CD4-positive, alpha-beta T cell treated with Interleukin-2 at 100 ng/mL for 4 hours (primary cell): Measurements from ENCODE around the gene A2ML1.
"Not testable (repeated sequence)": the region's sequence is repeated elsewhere in the genome, so short reads cannot be mapped to it uniquely, and the experiment has no call there.

Experiments used
- DNase-seq: peaks from one replicate; pipeline ENCODE4 v3.0.0-alpha.2; 2020; ENCODE audit warnings: low spot score

The A2ML1 gene

DNA sequence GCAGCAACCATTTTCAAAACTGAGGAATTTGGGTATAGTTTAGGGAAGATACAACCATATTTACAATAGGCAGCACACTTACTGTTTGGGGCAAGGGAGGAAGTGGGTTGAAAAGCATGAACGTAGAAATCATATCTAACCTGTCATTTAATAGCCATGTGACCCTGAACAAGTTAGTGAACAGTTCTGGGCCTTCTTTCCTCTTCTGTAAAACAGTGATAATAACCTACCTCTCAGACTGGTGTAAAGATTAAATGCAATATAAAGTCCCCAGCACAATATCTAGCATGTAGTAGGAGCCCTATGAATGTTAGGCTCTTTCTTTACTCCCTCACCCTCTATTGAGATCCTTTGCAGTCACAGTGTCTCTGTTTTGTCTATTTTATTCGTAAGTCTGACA is 33.5 kb downstream of the A2ML1 start:
- DNase-seq: no peak

DNA sequence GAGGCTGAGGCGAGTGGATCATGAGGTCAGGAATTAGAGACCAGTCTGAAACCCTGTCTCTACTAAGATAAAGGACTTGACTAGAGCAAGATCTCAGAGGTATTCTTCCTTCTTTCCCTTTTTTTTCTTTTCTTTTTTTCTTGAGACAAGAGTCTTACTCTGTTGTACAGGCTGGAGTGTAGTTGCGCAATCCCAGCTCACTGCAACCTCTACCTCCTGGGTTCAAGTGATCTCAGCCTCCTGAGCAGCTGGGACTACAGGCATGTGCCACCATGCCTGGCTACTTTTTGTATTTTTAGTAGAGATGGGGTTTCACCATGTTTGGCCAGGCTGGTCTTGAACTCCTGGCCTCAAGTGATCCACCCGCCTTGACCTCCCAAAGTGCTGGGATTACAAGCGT is 37.0 kb downstream of the A2ML1 start:
- DNase-seq: not testable (repeated sequence)

DNA sequence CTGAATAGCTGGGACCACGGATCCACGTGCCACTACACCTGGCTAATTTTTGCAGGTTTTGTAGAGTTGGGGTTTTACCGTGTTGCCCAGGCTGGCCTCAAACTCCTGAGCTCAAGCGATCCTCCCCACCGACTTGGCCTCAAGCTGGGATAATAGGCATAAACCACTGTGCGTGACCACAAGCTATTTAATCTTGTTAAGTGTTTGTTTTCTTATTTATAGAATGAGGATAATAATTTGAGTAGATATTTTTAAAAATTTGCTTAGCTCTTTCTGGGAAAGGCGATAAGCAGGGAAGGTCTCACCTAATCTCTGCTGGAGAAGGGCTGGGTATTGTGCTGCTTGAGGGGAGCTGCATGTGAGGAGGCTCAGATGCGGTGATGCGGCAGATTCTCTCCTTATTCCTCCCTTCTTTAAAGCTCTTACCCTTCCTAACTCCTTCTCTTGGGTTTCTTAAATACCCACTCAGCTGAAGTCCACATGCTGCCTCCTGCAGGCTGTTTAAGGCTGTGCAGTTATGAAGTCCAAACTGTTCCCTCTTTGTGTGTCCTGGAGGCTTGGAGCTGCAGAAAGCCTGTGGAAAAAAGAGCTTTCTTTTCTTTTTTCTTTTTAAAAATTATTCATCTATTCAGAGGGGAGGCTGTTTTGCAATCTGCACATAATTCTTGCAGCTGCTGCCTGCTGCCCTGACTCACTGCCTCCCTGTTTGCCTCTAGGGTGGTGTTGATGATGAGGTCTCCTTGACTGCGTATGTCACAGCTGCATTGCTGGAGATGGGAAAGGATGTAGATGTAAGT is 37.9 kb downstream of the A2ML1 start:
- peak; percentile 21 for DNase-seq

DNA sequence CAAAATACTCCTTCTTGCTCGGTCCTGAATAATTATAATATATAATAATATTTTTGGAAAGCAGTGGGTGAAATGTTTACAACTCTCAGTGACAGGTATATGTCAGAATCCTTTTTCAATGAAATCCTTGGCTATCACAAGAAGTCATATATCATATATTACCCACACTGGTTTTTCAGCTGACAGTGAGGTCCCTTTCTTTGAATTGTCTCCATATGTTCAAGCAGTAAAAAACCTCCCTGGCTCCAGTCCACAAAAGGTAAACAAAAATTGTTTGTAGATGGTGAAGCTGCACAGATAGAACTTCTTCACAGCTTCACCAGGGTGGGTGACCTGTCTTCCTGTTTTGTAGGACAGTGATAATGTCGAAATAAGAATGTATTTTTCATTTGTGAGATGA is 44.0 kb downstream of the A2ML1 start:
- DNase-seq: no peak

DNA sequence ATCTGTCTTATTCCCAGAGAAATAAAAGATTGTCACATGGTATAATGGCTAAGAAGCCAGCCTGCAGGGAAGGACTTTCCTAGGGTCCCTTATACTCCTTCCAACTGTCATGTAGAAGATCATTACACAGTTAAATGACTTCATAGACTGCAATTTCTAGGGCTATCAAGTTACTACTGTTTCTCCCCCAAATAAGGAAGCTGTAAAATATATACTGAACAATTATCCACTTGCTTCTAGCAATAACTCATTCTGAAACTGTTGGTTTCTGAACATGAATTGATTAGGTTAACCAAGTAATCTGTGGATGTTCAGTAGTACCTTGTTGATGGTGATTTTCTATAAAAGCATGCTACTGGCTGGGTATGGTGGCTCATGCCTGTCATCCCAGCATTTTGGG is 44.6 kb downstream of the A2ML1 start:
- DNase-seq: no peak

DNA sequence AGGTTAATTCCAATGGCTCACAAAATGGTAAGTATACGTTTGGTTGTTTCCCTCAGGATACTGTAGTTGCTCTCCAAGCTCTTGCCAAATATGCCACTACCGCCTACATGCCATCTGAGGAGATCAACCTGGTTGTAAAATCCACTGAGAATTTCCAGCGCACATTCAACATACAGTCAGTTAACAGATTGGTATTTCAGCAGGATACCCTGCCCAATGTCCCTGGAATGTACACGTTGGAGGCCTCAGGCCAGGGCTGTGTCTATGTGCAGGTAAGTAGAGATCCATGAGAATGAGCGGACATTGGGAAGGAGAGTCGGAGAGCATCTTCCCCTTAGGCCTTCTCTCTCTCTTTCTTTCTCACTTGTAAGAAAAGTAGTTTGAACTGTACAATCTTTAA is 45.4 kb downstream of the A2ML1 start:
- DNase-seq: no peak

DNA sequence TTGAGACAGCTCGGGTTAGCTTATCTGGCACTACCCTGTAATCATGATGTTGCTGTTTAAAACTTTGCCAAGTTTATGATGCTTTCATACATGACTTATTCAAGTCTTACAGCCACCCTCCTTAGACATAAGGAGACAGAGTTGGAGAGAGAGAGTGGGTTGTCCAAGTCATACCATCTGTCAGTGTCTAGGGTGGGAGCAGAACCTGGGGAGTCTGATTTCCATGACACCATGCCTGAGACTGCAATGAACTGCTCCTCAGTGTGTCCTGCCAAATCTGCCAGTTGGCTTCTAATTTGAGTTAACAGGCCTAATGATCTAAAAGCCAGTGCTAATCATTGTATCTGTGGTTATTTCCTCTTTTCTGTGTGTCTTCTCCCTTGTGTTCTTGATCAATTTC is 48.2 kb downstream of the A2ML1 start:
- DNase-seq: no peak

DNA sequence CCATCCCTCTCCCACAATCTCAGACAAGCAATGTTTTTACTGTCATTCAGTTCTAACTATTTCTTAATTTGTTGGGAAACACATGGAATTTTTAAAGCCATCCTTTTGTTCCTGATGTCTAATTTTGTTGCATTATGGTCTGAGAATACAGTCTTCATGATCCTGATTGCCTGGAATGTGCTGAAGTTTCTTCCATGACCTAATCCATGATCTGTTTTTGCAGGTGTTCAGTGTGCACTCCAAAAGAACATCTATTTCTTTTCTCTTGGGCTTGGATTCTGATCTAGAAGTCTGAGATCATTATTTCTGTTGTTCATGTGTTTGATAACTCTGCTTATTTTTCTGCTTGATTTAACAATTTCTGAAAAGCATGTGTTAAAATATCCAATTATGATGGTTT is 48.6 kb downstream of the A2ML1 start:
- DNase-seq: no peak

DNA sequence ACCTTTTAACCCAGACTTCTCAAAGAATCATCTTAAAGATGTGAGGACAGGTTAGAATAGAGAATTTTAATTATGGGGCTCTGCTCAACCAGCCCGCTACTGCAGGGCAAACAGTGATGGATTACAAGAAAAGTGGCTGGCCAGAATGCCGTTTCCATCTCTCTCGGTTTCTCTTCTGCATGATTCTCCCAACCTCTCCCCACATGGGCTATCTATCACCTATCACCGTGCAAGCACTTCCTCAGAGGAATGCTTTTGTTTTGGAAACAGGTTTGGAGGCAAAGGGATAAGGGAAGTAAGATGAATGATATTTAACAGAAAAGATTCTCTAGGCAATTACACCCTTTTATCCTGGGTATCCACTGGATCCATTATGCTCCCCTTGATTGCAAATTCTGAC is 54.5 kb downstream of the A2ML1 start:
- no peak for DNase-seq

DNA sequence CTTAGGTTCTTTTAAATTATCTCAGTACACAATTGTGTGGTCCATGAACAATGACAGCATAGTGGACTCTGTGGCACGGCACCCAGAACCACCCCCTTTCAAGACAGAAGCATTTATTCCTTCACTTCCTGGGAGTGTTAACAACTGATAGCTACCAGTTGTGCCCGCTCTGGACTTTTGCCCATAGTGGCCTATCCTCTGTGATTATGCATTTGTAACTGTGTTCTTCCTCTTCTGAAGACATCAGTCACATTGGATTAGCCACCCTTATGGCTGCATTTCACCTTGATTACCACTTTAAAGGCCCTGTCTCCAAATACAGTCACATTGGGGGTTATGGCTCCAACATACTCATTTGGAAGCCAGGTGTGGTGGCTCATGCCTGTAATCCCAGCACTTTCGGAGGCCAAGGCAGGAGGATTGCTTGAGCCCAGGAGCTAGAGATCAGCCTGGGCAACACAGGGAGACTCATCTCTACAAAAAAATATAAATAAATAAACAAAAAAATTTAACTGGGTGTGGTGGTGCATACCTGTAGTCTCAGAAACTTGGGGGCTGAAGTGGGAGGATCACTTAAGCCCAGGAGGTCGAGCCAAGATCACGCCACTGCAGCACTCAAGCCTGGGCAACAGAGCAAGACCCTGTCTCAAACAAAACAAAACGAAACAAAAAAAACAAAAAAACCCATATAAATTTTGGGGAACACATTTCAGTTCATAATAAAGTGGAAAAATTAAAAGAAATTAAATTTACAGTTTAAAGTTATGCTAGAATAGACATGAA is 64.3 kb downstream of the A2ML1 start:
- no peak for DNase-seq

DNA sequence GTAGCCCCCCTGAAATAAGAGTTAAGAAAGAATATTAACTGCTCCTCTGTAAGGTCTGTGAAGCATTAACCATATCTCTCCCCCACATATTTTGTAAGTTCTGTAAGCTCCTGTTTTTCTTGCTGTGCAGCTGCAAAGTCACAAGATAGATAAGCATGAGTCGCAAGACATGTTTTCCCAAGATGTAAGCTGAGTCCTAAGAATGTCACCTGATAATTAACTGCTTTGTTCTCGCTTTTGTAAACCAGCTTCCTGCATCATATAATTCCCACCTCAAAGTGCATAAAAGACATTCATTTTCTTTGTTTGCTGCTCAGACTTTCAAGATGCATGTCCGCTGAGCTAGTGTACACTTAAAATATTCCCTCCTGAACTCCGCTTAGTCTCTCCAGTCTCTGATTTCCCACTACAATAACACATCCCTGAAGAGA is 64.9 kb downstream of the A2ML1 start:
- DNase-seq: no peak

DNA sequence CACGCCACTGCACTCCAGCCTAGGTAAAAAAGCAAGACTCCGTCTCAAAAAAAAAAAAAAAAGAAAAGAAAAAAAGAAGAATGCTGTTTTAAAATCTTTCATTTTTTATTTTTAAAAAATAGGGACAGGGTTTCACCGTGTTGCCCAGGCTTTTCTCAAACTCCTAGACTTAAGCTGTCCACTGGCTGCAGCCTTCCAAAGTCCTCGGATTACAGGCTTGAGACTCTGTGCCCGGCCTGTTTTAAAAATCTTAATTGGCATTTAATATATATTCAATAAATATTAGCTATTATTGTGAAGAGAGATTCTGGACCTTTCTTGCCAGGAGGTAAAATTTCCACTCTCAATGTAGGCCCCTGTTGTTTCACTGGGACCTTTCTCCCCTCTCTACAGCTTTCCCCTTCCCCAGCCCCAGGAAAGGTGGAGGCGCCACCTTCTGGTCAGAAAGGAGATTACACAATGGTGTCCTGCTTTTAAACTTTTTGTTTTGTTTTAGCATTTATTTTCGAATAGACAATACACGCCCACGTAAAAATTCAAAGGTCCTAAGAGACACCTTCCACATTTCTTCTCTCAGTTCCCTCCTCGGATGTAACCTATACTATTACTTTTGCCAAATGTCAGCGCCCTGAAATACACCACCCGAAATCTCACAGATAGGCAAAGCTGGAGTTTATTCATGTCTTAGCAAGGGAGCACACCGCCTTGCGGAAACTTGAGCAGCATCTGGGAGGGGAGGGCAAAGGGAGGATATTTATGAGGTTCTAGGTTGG is 68.1 kb downstream of the A2ML1 start:
- DNase-seq: peak; percentile 73

DNA sequence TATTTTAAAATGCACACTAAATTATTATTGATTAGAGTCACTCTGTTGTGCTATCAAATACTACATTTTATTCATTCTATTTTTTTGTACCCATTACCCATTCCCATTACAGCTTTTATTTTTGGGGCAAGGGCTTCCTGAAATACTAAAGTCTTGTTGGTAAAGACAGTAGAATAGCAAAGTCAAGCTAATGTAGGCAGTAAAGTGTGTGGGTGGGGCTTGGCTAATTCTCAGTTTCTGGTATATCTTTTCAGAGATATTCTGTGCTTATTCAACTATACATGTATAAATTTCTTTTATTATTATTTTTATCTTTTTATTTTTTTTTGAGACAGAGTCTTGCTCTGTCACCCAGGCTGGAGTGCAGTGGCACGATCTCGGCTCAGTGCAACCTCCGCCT is 69.6 kb downstream of the A2ML1 start:
- DNase-seq: no peak

DNA sequence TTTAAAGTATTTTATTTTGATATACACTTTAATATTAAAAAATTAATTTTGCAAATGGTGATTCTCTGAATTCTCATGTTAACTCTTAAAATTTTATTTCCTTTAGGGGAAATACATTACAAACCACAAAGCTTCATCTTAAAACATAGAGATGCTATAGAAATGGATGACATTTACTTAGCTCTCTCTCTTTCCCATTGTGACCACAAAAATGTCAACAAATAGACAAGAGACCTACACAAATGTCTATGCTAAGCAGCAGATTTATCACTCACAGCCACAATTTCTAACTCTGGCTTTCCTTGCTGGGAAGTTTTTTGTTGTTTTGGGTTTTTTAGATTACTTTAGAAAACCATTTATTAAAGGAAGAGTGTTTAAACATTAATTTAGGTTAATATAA is 72.0 kb downstream of the A2ML1 start:
- no peak for DNase-seq

DNA sequence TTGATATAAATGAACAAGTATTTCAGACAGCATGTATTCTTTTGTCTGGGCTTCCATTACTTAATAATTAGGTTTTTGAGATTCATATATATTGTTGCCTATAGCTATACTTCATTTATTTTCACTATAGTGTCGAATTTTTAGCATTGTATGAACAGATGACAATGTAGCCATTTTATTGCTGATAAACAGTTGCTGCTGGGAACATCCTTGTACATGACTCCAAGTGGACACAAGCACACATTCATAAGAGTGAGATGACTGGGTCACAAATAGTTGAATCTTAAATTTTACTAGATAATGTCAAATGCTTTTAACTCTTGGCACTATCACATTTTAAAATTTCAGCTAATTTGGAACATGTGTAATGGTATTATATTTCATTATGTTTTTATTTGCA is 72.6 kb downstream of the A2ML1 start:
- no peak for DNase-seq

DNA sequence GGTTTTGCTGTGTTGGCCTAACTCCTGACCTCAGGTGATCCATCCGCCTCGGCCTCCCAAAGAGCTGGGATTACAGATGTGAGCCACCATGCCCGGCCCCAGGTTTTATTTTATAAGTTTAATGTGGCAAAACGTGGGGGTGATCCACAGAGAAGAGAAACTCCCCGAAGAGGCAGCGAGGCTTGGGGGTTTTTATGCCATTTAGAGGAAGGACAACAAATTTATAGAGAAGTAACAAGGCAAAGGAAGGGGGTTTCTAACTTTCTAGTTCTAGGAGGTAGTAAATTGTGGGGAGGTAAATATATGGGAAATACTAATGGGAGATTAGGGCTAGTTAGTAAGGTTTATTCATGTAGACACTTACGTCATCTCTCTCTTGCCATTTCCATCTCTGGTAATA is 74.7 kb downstream of the A2ML1 start:
- no peak for DNase-seq

DNA sequence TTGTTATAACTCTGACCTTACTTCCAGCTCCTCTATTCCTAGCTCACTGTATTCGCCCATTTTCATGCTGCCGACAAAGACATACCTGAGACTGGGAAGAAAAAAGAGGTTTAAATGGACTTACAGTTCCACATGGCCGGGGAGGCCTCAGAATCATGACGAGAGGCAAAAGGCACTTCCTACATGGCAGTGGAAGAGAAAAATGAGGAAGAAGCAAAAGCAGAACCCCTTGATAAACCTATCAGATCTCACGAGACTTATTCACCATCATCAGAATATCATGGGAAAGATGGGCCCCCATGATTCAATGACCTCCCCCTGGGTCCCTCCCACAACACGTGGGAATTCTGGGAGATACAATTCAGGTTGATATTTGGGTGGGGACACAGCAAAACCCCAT is 77.4 kb downstream of the A2ML1 start:
- DNase-seq: no peak

DNA sequence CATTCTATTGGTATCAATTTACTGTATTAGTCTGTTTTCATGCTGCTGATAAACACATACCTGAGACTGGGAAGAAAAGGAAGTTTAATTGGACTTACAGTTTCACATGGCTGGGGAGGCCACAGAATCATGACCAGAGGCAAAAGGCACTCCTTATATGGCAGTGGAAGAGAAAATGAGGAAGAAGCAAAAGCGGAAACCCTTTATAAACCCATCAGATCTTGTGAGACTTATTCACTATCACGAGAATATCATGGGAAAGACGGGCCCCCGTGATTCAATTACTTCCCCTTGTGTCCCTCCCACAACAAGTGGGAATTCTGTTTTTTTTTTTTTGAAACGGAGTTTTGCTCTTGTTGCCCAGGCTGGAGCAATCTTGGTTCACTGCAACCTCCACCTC is 80.3 kb downstream of the A2ML1 start:
- not testable (repeated sequence) for DNase-seq

DNA sequence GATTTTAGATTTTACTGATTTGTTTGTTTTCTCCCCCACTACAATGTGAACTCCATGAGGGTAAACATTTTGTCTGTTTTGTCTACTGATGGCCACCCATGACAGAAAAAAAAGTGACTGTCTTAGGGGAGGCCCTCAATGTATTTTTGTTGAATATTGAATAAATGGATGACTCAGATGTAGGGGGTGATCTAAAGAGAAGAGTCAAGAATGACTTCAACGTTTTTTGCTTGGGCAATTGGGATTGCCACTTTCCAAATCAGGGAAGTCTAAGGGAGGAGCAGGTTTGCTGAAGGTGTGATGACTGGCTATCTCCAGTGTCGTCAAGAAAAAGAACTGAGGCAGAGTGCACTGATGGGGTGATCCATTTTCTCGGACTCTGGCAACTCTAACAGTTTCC is 81.2 kb downstream of the A2ML1 start:
- no peak for DNase-seq

DNA sequence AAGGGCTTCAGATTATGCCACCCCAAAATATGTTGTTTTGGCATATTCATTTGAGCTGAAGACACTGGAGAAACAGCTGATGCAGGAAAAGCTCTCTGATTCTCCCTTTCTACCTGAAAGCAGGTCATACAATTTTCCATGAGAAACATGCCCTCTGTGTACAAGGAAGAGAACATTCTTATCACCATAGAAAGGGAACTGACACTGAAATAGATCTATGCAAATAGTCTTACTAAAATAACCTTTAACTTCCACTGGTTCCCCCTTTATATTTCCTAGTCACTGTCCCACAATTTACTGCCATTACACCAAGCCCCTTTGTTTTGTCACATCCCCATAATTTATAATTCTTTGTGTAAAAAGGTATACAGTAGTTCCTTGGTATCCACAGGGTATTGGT is 82.2 kb downstream of the A2ML1 start:
- no peak for DNase-seq

DNA sequence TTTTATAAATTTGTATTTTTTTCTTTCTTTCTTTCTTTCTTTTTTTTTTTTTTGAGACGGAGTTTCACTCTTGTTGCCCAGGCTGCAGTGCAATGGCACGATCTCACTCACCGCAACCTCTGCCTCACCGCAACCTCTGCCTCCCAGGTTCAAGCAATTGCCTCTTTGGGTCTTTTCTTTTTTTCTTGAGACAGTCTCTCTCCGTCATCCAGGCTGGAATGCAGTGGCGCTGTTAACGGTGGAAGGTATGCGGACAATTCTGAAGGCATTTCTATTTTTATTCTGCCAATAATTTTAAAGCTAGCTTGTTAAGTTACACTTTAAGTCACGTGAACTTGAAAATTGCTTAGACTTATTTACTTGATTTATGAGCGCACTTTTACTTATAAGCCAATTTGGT is 83.1 kb downstream of the A2ML1 start:
- no peak for DNase-seq

DNA sequence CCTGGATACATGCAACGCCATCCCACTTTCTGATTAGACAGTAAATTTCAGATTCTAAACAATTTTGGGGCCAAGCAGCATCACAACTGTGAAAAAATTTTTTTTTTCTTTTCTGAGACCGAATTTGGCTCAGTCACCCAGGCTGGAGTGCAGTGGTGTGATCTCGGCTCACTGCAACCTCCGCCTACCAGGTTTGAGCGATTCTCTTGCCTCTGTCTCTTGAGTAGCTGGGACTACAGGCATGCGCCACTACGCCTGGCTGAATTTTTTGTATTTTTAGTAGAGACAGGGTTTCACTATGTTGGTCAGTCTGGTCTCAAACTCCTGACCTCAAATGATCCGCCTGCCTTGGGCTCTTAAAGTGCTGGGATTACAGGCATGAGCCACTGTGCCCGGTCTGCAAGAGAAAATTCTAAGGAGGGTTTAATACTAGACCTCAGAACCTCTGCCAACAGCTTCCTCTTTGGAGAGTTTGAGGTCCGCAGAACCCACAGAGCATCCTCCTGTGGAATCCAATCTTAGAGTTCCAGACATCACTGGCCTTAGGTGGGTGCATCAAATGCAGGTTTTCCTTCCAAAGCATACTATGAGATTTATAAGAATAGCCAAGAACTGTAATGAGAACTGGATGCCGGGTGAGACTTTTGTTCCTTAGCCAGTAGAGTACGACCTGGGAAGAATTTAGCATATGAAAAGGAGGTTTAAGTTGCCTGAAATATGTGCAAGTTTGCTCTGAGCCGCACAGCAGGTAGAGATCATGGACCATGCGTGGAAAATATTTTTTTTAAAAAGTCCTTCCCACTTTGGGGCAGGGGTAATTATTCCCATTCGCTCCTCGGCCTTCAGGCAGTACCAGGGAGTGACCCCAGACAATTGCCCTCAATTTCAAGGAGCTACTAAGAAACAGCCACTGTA is 84.1 kb downstream of the A2ML1 start:
- DNase-seq: no peak
